ENCODE measurements around the gene DENR. TPM values are rescaled to one million over a fixed set of nuclear protein-coding genes. Genes with fewer than 3 reads are reported as not detected.
"Not testable (repeated sequence)": the region's sequence is repeated elsewhere in the genome, so short reads cannot be mapped to it uniquely, and the experiment has no call there.

Gene DENR
- total and polyA plus RNA-seq, 2 donors: 42.1 to 56.8 TPM

DNA sequence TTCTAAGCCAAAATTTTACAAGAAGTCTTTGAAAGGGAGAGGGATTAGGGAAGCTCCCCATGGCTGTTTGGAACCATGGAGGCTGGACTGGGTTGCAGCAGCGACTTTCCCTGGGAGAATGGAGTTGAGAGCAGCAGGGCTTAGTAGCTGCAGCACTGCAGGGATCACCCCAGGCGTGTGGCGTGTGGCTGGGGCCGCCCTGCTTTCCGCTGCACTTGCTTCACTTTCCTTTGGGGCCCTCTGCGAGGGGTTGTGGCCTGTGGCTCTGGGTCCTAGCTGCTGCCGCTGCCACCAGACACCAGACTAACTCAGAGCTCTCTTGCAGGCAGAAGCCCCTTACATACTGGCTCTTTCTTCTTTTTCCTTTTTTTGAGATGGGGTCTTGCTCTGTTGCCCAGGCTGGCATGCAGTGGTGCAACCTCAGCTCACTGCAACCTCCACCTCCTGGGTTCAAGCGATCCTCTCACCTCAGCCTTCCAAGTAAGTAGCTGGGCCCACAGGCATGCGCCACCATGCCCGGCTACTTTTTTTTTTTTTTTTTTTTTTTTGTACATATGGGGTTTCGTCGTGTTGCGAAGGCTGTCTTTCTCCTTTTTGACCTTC lies 47.1 kb downstream of the DENR start:
- peak in 6 of 9 donors; percentile 13 to 73 (median 38) for DNase-seq (ENCODE audit: low read depth in 6 of 9, low spot score in 9 of 9)
- peaks cover 0 to 9% of the 10 kb centered on the region in 2 donors for H3K4me1 ChIP-seq (ENCODE audit: control insufficient read depth in 2 of 2, insufficient read depth in 2 of 2, low read length in 2 of 2)
- H3K27me3 ChIP-seq (ENCODE audit: control insufficient read depth in 2 of 2, insufficient read depth in 1 of 2, low read length in 1 of 2): no peaks in the 10 kb centered on the region
- WGBS: 82% methylated on average over 13 of the region's 13 CpGs
- no peak overlapping the region for H3K27ac ChIP-seq (ENCODE audit: low read depth in 1 of 2, low read length in 1 of 2)
- H3K9me3 ChIP-seq (ENCODE audit: control insufficient read depth in 2 of 2, insufficient read depth in 1 of 2, low read length in 1 of 2): no peaks in the 10 kb centered on the region
- no peak overlapping the region for H3K4me3 ChIP-seq (ENCODE audit: low read length in 2 of 2)
- H3K36me3 ChIP-seq (ENCODE audit: control insufficient read depth in 2 of 2, insufficient read depth in 2 of 2, low read length in 1 of 2): no peaks in the 10 kb centered on the region

DNA sequence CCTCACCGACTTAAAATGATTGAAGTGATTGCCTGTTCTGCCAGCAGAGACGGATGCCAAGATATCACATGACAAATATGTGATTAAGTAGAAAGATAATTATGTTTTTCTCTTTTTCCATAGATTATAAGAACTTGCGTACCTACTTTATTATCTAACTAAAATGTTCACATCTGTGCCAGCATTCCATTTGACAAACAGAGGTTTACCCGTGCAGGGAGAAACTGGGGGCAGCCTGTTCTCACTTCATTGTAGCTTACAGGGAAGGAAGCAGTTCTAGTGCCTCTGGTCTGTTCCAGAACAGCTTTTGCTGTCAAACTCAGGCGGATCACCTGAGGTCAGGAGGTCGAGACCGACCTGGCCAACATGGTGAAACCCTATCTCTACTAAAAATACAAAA lies 51.3 kb downstream of the DENR start:
- no peaks in the 10 kb centered on the region for H3K27me3 ChIP-seq (ENCODE audit: control insufficient read depth in 2 of 2, insufficient read depth in 1 of 2, low read length in 1 of 2)
- no peak overlapping the region for H3K27ac ChIP-seq (ENCODE audit: low read depth in 1 of 2, low read length in 1 of 2)
- H3K4me1 ChIP-seq (ENCODE audit: control insufficient read depth in 2 of 2, insufficient read depth in 2 of 2, low read length in 2 of 2): peaks cover 0 to 9% of the 10 kb centered on the region in 2 donors
- no peak overlapping the region for H3K4me3 ChIP-seq (ENCODE audit: low read length in 2 of 2)
- 96% methylated on average over 7 of the region's 7 CpGs for WGBS
- no peaks in the 10 kb centered on the region for H3K9me3 ChIP-seq (ENCODE audit: control insufficient read depth in 2 of 2, insufficient read depth in 1 of 2, low read length in 1 of 2)
- H3K36me3 ChIP-seq (ENCODE audit: control insufficient read depth in 2 of 2, insufficient read depth in 2 of 2, low read length in 1 of 2): no peaks in the 10 kb centered on the region
- no peak for DNase-seq (ENCODE audit: low read depth in 6 of 9, low spot score in 9 of 9)

DNA sequence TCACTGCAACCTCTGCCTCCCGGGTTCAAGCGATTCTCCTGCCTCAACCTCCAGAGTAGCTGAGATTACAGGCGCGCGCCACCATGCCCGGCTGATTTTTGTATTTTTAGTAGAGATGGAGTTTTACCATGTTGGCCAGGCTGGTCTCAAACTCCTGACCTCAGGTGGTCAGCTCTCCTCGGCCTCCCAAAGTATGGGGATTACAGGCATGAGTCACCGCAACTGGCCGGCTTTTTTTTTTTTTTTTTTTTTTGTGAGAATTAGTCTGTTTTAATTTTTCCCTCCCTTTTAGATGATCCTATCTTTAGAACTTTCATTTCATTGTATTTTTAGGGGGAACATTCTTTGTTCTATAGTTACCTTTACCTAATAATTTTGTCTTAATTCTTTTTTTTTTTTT lies 52.3 kb downstream of the DENR start:
- H3K27ac ChIP-seq (ENCODE audit: low read depth in 1 of 2, low read length in 1 of 2); H3K36me3 ChIP-seq (ENCODE audit: control insufficient read depth in 2 of 2, insufficient read depth in 2 of 2, low read length in 1 of 2); H3K27me3 ChIP-seq (ENCODE audit: control insufficient read depth in 2 of 2, insufficient read depth in 1 of 2, low read length in 1 of 2); H3K4me1 ChIP-seq (ENCODE audit: control insufficient read depth in 2 of 2, insufficient read depth in 2 of 2, low read length in 2 of 2); DNase-seq (ENCODE audit: low read depth in 6 of 9, low spot score in 9 of 9); H3K9me3 ChIP-seq (ENCODE audit: control insufficient read depth in 2 of 2, insufficient read depth in 1 of 2, low read length in 1 of 2); H3K4me3 ChIP-seq (ENCODE audit: low read length in 2 of 2): not testable (repeated sequence)
- 98% methylated on average over 9 of the region's 9 CpGs for WGBS

DNA sequence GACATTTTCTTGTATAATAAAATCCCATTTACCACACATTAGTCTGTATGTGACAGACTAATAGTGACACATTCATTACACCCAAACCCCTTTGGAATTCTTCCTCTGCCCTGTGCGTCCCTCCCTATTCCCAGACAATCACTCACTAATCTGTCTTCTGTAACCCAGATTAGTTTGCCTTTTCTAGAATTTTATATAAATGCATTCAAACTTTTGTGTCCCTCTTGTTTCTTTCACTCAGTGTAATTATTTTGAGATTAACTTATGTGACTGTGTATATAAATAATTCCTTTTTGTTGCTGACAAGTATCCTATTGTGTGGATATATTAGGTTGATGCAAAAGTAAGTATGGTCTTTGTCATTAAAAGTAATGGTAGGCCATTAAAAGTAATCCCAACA lies 55.0 kb downstream of the DENR start:
- no peak for DNase-seq (ENCODE audit: low read depth in 6 of 9, low spot score in 9 of 9)
- Histone ChIP-seq H3K9me3 (ENCODE audit: control insufficient read depth in 2 of 2, insufficient read depth in 1 of 2, low read length in 1 of 2) (no peaks in the 10 kb centered on the region), H3K4me1 (ENCODE audit: control insufficient read depth in 2 of 2, insufficient read depth in 2 of 2, low read length in 2 of 2) (no peaks in the 10 kb centered on the region), H3K4me3 (ENCODE audit: low read length in 2 of 2) (no peak overlapping the region), H3K27me3 (ENCODE audit: control insufficient read depth in 2 of 2, insufficient read depth in 1 of 2, low read length in 1 of 2) (no peaks in the 10 kb centered on the region), H3K27ac (ENCODE audit: low read depth in 1 of 2, low read length in 1 of 2) (no peak overlapping the region), H3K36me3 (ENCODE audit: control insufficient read depth in 2 of 2, insufficient read depth in 2 of 2, low read length in 1 of 2) (no peaks in the 10 kb centered on the region)
- 97% methylated on average over 1 of the region's 1 CpG for WGBS

DNA sequence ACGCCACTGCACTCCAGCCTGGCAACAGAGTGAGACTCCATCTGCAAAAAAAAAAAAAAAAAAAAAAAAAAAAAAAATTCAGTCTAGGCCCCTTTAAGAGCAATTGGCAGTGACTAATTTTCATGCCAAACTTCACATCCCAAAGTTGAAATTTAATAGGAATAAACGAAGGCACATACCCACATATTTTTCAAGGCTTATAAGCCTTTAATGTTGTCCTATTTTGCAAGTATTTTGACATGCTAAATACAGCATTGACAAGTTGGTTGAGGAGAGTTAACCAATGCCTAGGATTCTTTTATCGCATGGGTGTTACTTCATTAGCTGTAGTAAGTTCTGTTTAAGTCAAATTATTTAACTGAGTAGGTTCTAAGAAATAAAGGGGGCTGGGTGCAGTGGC lies 59.2 kb downstream of the DENR start:
- 91% methylated on average over 3 of the region's 3 CpGs for WGBS
- Histone ChIP-seq H3K27me3 (ENCODE audit: control insufficient read depth in 2 of 2, insufficient read depth in 1 of 2, low read length in 1 of 2) (no peaks in the 10 kb centered on the region), H3K4me3 (ENCODE audit: low read length in 2 of 2) (no peak overlapping the region), H3K4me1 (ENCODE audit: control insufficient read depth in 2 of 2, insufficient read depth in 2 of 2, low read length in 2 of 2) (no peaks in the 10 kb centered on the region), H3K27ac (ENCODE audit: low read depth in 1 of 2, low read length in 1 of 2) (no peak overlapping the region), H3K36me3 (ENCODE audit: control insufficient read depth in 2 of 2, insufficient read depth in 2 of 2, low read length in 1 of 2) (no peaks in the 10 kb centered on the region), H3K9me3 (ENCODE audit: control insufficient read depth in 2 of 2, insufficient read depth in 1 of 2, low read length in 1 of 2) (no peaks in the 10 kb centered on the region)
- DNase-seq (ENCODE audit: low read depth in 6 of 9, low spot score in 9 of 9): no peak

DNA sequence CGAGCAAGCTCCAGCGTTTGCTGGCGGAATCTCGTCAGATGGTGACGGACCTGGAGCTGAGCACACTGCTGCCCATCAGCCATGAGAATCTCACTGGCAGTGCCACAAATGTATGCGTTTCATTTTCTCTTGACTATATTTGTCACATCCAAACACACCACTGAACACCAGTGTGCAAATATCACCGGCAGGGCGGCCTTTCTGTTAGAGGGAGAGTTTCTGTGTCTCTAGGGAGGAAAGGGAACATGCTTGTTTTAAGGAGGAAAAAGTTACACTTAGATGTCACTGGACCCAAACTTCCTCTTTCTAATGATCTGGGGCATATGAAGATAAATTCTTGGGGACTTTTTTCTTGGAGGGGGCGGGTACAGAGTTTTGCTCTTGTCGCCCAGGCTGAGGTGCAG lies 60.7 kb downstream of the DENR start:
- H3K27me3 ChIP-seq (ENCODE audit: control insufficient read depth in 2 of 2, insufficient read depth in 1 of 2, low read length in 1 of 2): no peaks in the 10 kb centered on the region
- H3K4me3 ChIP-seq (ENCODE audit: low read length in 2 of 2): no peak overlapping the region
- no peak overlapping the region for H3K27ac ChIP-seq (ENCODE audit: low read depth in 1 of 2, low read length in 1 of 2)
- 68% methylated on average over 10 of the region's 10 CpGs for WGBS
- no peak for DNase-seq (ENCODE audit: low read depth in 6 of 9, low spot score in 9 of 9)
- H3K9me3 ChIP-seq (ENCODE audit: control insufficient read depth in 2 of 2, insufficient read depth in 1 of 2, low read length in 1 of 2): no peaks in the 10 kb centered on the region
- no peaks in the 10 kb centered on the region for H3K4me1 ChIP-seq (ENCODE audit: control insufficient read depth in 2 of 2, insufficient read depth in 2 of 2, low read length in 2 of 2)
- H3K36me3 ChIP-seq (ENCODE audit: control insufficient read depth in 2 of 2, insufficient read depth in 2 of 2, low read length in 1 of 2): no peaks in the 10 kb centered on the region

DNA sequence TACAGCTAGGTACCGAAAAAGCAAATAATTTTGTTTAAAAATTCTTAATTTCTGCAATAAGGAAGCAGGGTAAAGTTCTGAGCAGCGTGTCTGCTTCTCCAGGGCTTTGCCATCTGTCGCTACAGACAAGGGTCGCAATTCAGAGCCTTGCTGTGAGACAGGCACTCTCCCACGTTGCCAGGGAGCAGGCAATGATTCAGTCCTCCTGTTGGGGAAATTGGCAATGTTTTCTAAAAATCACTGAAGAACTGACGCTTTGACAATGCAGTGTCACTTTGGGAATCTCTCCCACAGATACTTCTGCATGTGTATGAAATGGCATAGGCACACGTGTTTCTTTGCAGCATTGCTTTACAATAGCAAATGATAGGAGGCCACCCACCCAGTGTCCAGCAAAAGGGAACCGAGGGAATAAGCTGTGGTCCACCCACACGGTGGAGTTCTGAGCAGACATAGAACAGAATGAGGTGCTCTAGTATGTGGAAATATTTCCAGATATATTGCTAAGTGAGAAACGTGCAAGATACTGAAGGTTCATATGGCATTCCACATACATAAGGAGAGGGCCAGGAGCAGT lies 66.7 kb downstream of the DENR start:
- DNase-seq (ENCODE audit: low read depth in 6 of 9, low spot score in 9 of 9): no peak
- H3K4me1 ChIP-seq (ENCODE audit: control insufficient read depth in 2 of 2, insufficient read depth in 2 of 2, low read length in 2 of 2): no peaks in the 10 kb centered on the region
- H3K4me3 ChIP-seq (ENCODE audit: low read length in 2 of 2): no peak overlapping the region
- no peaks in the 10 kb centered on the region for H3K27me3 ChIP-seq (ENCODE audit: control insufficient read depth in 2 of 2, insufficient read depth in 1 of 2, low read length in 1 of 2)
- no peaks in the 10 kb centered on the region for H3K9me3 ChIP-seq (ENCODE audit: control insufficient read depth in 2 of 2, insufficient read depth in 1 of 2, low read length in 1 of 2)
- H3K36me3 ChIP-seq (ENCODE audit: control insufficient read depth in 2 of 2, insufficient read depth in 2 of 2, low read length in 1 of 2): no peaks in the 10 kb centered on the region
- WGBS: 84% methylated on average over 10 of the region's 10 CpGs
- no peak overlapping the region for H3K27ac ChIP-seq (ENCODE audit: low read depth in 1 of 2, low read length in 1 of 2)

DNA sequence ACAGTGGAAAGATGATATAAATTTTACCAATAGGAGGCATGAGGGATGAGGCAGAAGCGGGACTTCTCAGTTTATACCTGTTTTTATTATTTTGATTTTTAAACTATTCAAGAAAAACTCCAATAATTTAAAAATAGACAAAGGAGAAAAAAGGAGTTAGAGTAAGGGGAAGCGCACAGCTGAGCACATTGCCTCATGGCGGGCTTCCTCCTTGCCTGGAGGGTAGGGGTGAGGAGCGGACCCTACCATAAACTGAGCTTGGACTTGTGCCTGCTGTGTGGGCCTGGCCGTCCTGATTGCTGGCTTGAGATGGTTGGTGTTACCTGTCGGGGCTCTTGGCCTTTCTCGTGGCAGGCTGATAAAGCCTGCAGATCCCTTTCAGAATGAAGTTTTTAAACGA lies 67.5 kb downstream of the DENR start:
- Histone ChIP-seq H3K9me3 (ENCODE audit: control insufficient read depth in 2 of 2, insufficient read depth in 1 of 2, low read length in 1 of 2) (no peaks in the 10 kb centered on the region), H3K4me1 (ENCODE audit: control insufficient read depth in 2 of 2, insufficient read depth in 2 of 2, low read length in 2 of 2) (no peaks in the 10 kb centered on the region), H3K27me3 (ENCODE audit: control insufficient read depth in 2 of 2, insufficient read depth in 1 of 2, low read length in 1 of 2) (no peaks in the 10 kb centered on the region), H3K27ac (ENCODE audit: low read depth in 1 of 2, low read length in 1 of 2) (no peak overlapping the region), H3K4me3 (ENCODE audit: low read length in 2 of 2) (no peak overlapping the region), H3K36me3 (ENCODE audit: control insufficient read depth in 2 of 2, insufficient read depth in 2 of 2, low read length in 1 of 2) (no peaks in the 10 kb centered on the region)
- WGBS: 91% methylated on average over 8 of the region's 8 CpGs
- DNase-seq (ENCODE audit: low read depth in 6 of 9, low spot score in 9 of 9): no peak

Measured in thymus (tissue), 11 donors.